ENCODE data around the gene ACBD4. TPM values are rescaled to one million over a fixed set of nuclear protein-coding genes. Genes with fewer than 3 reads are reported as not detected.
A peak's percentile ranks its signal among the peaks of the same experiment; 100 is the strongest.

ACBD4 gene
- total and polyA plus RNA-seq, 2 of the 13 experiments (the other 11 are each of a cell fraction or from before 2014, with no cell fraction given): 16.1 to 26.9 TPM

- TF ChIP-seq GFI1 (CRISPR knock-in tag; IDR thresholded peaks at IDR 0.05; ENCODE audit: borderline replicate concordance) (peak; percentile 47; the same call in 1 of the 2 replicates), ONECUT2 (CRISPR knock-in tag; IDR thresholded peaks at IDR 0.05) (no peak), ZNF512 (CRISPR knock-in tag; IDR thresholded peaks at IDR 0.05) (no peak), ZBTB26 (CRISPR knock-in tag; IDR thresholded peaks at IDR 0.05; ENCODE audit: borderline replicate concordance) (no peak), ZNF251 (CRISPR knock-in tag; IDR thresholded peaks at IDR 0.05) (no peak), KLF6 (CRISPR knock-in tag; IDR thresholded peaks at IDR 0.05) (no peak), ZNF782 (CRISPR knock-in tag; IDR thresholded peaks at IDR 0.05; ENCODE audit: borderline replicate concordance) (no peak), ZNF335 (CRISPR knock-in tag; IDR thresholded peaks at IDR 0.05) (no peak), ZNF24 (IDR thresholded peaks at IDR 0.05) (no peak), TRIM24 (CRISPR knock-in tag; IDR thresholded peaks at IDR 0.05) (no peak), ZBTB21 (CRISPR knock-in tag; IDR thresholded peaks at IDR 0.05) (no peak), ZNF333 (CRISPR knock-in tag; IDR thresholded peaks at IDR 0.05; ENCODE audit: borderline replicate concordance) (peak; percentile 70; the same call in 1 of the 2 replicates), CENPBD1 (CRISPR knock-in tag; IDR thresholded peaks at IDR 0.05; ENCODE audit: borderline replicate concordance, low read depth) (no peak), ZFY (CRISPR knock-in tag; IDR thresholded peaks at IDR 0.05) (no peak), MXD1 (CRISPR knock-in tag; IDR thresholded peaks at IDR 0.05) (0 out of 2 replicates have a peak, but pooled peaks have one; percentile 56), ZNF546 (CRISPR knock-in tag; conservative IDR thresholded peaks at IDR 0.05) (no peak), SRY (CRISPR knock-in tag; IDR thresholded peaks at IDR 0.05) (no peak), DNMT1 (CRISPR knock-in tag; IDR thresholded peaks at IDR 0.05) (no peak), STAT5B (CRISPR knock-in tag; IDR thresholded peaks at IDR 0.05) (no peak), NFE2L2 (IDR thresholded peaks at IDR 0.05; ENCODE audit: low read length) (no peak), ZBTB20 (CRISPR knock-in tag; IDR thresholded peaks at IDR 0.05; ENCODE audit: borderline replicate concordance, low read depth) (peak; percentile 36; the same call in 1 of the 2 replicates), MTA1 (CRISPR knock-in tag; IDR thresholded peaks at IDR 0.05; ENCODE audit: borderline replicate concordance) (peak; percentile 70; the same call in 1 of the 2 replicates), ZNF33A (CRISPR knock-in tag; IDR thresholded peaks at IDR 0.05; ENCODE audit: borderline replicate concordance) (no peak), ZNF746 (CRISPR knock-in tag; IDR thresholded peaks at IDR 0.05) (peak; percentile 22; the same call in 1 of the 2 replicates), HOMEZ (CRISPR knock-in tag; IDR thresholded peaks at IDR 0.05; ENCODE audit: low read depth) (no peak), ZNF337 (CRISPR knock-in tag; IDR thresholded peaks at IDR 0.05; ENCODE audit: borderline replicate concordance, low read depth) (no peak)
Observed at GRCh38 chr17:45127548-45128300, 7.8 kb upstream of the ACBD4 start (continued).
